Endothelial cell of umbilical vein (primary cell): ENCODE data around the gene TEDC1. TPM values are rescaled to one million over a fixed set of nuclear protein-coding genes. Genes with fewer than 3 reads are reported as not detected.

Experiments
- BruUV-seq: library from RNA; stranded (reverse); fragments of 400-500 nt; replicated peaks from 2 replicates; lab custom pipeline; 2021; lab: Mats Ljungman, UMichigan
- CTCF ChIA-PET: fragments of 300-600, 350-600 bp; sonication (Branson Sonifier 250); formaldehyde crosslinking; loops from one replicate; lab custom pipeline; 2021; ENCODE audit warnings: antibody characterized with exemption, inconsistent platforms; lab: Charles Lee
- POLR2A ChIA-PET: fragments of 300-600, 350-600 bp; sonication (Branson Sonifier 250); formaldehyde crosslinking; loops from one replicate; lab custom pipeline; 2021; ENCODE audit warnings: antibody characterized with exemption, inconsistent platforms; lab: Charles Lee
- DNase-seq: peaks from one replicate; pipeline ENCODE4 v3.0.0-alpha.2; 2011; ENCODE audit warnings: low read depth, low spot score
- FAIRE-seq: peaks from 2 replicates; lab custom pipeline; 2011; peaks lifted over from hg19 to GRCh38; lab: Jason Lieb, UNC
- H2AFZ ChIP-seq: 2 replicates; pipeline ENCODE4 v1.6.0; 2012; ENCODE audit warnings: low read depth, low read length, control low read depth, inconsistent platforms
- H3K27ac ChIP-seq: 2 replicates; pipeline ENCODE4 v1.5.1; 2011; ENCODE audit warnings: low read depth, mild to moderate bottlenecking, control low read depth, low read length, moderate library complexity; ENCODE audit not compliant: insufficient read depth
- H3K27me3 ChIP-seq, 2 experiments: 2 replicates each; pipeline versions ENCODE4 v1.6.0 to v1.6.1; 2011; ENCODE audit warnings: low read length in 2 of 2, mixed read lengths in 1 of 2; ENCODE audit not compliant: control insufficient read depth in 2 of 2, insufficient read depth in 2 of 2
- H3K36me3 ChIP-seq, 2 experiments: 2 replicates in 1 of 2; 3 replicates in 1 of 2; pipeline ENCODE4 v1.5.1; 2011; ENCODE audit warnings: low read length in 2 of 2, mild to moderate bottlenecking in 1 of 2, moderate library complexity in 1 of 2; ENCODE audit not compliant: control insufficient read depth in 2 of 2, insufficient read depth in 2 of 2; ENCODE audit errors: extremely low read depth in 1 of 2
- H3K4me1 ChIP-seq: 3 replicates; pipeline ENCODE4 v1.5.1; 2011; ENCODE audit warnings: mild to moderate bottlenecking, low read length; ENCODE audit not compliant: control insufficient read depth, insufficient read depth; ENCODE audit errors: extremely low read depth
- H3K4me2 ChIP-seq: 2 replicates; pipeline ENCODE4 v1.6.1; 2011; ENCODE audit warnings: low read length, control low read depth, mixed read lengths; ENCODE audit not compliant: insufficient read depth
- H3K4me3 ChIP-seq, 3 experiments: fragments of 200-600 bp in 1 of 3; sonication (generic), shearing (Covaris generic) in 1 of 3; replicated peaks in 1 of 3; 2 replicates each; pipeline ENCODE4 v1.5.1; 2011 to 2016; ENCODE audit warnings: control low read depth in 3 of 3, low read length in 3 of 3, mild to moderate bottlenecking in 2 of 3, inconsistent platforms in 1 of 3, low read depth in 1 of 3, moderate library complexity in 1 of 3; ENCODE audit not compliant: insufficient read depth in 1 of 3
- H3K79me2 ChIP-seq: 2 replicates; pipeline ENCODE4 v1.6.0; 2012; ENCODE audit warnings: low read length, inconsistent platforms; ENCODE audit not compliant: control insufficient read depth, insufficient read depth
- H3K9ac ChIP-seq: replicated peaks from 2 replicates; pipeline ENCODE3; 2011; ENCODE audit warnings: low read length, control low read depth; ENCODE audit not compliant: insufficient read depth; ENCODE audit errors: extremely low read depth
- H3K9me1 ChIP-seq: replicated peaks from 3 replicates; pipeline ENCODE4 v1.6.0; 2011; ENCODE audit warnings: mild to moderate bottlenecking, low read length; ENCODE audit not compliant: control insufficient read depth, insufficient read depth; ENCODE audit errors: extremely low read depth
- H3K9me3 ChIP-seq: replicated peaks from 2 replicates; pipeline ENCODE4 v1.5.1; 2012; ENCODE audit warnings: low read length, inconsistent platforms; ENCODE audit not compliant: control insufficient read depth, insufficient read depth
- H4K20me1 ChIP-seq: replicated peaks from 2 replicates; pipeline ENCODE3; 2011; ENCODE audit warnings: mild to moderate bottlenecking, low read length; ENCODE audit not compliant: control insufficient read depth, insufficient read depth; ENCODE audit errors: extremely low read depth
- EZH2 ChIP-seq: IDR thresholded peaks from 2 replicates; pipeline ENCODE4 v1.6.1; 2012; ENCODE audit warnings: borderline replicate concordance, low read depth, mild to moderate bottlenecking, moderate library complexity, low read length, inconsistent platforms; ENCODE audit not compliant: severe bottlenecking
- FOS ChIP-seq: IDR thresholded peaks from 2 replicates; pipeline ENCODE4 v1.6.1; 2011; ENCODE audit warnings: mild to moderate bottlenecking, low read length, moderate library complexity, borderline replicate concordance; ENCODE audit not compliant: insufficient read depth
- GATA2 ChIP-seq: IDR thresholded peaks from 2 replicates; pipeline ENCODE4 v1.7.0; 2011; ENCODE audit warnings: low read depth, mild to moderate bottlenecking, moderate library complexity, mixed read lengths, low read length; ENCODE audit not compliant: insufficient read length, insufficient read depth
- JUN ChIP-seq: IDR thresholded peaks from 2 replicates; pipeline ENCODE4 v1.6.1; 2011; ENCODE audit warnings: borderline replicate concordance, low read depth; ENCODE audit not compliant: insufficient read length, insufficient read depth
- MYC ChIP-seq: IDR thresholded peaks from one replicate; pipeline ENCODE4 v1.6.1; 2011; ENCODE audit warnings: mild to moderate bottlenecking, low read depth, low read length
- POLR2A ChIP-seq: IDR thresholded peaks from 2 replicates; pipeline ENCODE4 v1.6.1; 2012; ENCODE audit warnings: low read depth, mild to moderate bottlenecking, control low read depth, low read length
- POLR2AphosphoS5 ChIP-seq: IDR thresholded peaks from 2 replicates; pipeline ENCODE4 v1.6.1; 2012; ENCODE audit warnings: low read depth, mild to moderate bottlenecking, control low read depth, low read length, moderate library complexity; ENCODE audit not compliant: insufficient read depth
- dilution Hi-C: fragments of 300-500 bp; cut with MboI; formaldehyde crosslinking; loops from one replicate; pipeline ENCODE4 v1.15.0; 2019; ENCODE audit warnings: low sequenced_read_pairs; ENCODE audit not compliant: extremely low pct_ligation_motif_present
- intact Hi-C: fragments of 100-400 bp; cut with micrococcal nuclease; formaldehyde crosslinking; loops from one replicate; pipeline ENCODE4 v1.10.0; 2022
- polyA plus RNA-seq, 4 experiments: library from polyadenylated mRNA; depleted of rRNA in 3 of 4; stranded (reverse) in 3 of 4; unstranded in 1 of 4; fragments of >200 nt; gene quantifications; 2 replicates each; pipeline versions ENCODE4 v1.2.1 to v1.2.3, GENCODE V29; 2011 to 2012; ENCODE audit warnings: missing spikeins in 1 of 4
- total RNA-seq: library from RNA; stranded (reverse); gene quantifications from 2 replicates; pipeline ENCODE4 v1.2.3, GENCODE V29; 2021
- TF ChIP-seq, protein P1 (sequence below), 2 donors: IDR thresholded peaks; 1 replicate in 1 of 2; 2 replicates in 1 of 2; pipeline ENCODE4 v1.5.1; 2011; ENCODE audit warnings: low read length in 2 of 2, mild to moderate bottlenecking in 2 of 2, moderate library complexity in 2 of 2, control low read depth in 1 of 2, inconsistent platforms in 1 of 2, low read depth in 1 of 2; ENCODE audit not compliant: insufficient read depth in 1 of 2; ENCODE audit errors: extremely low read depth in 1 of 2
- TF ChIP-seq, protein P2 (sequence below): IDR thresholded peaks from 2 replicates; pipeline ENCODE4 v1.6.1; 2011; ENCODE audit not compliant: insufficient read depth, insufficient read length

Gene TEDC1
- total and polyA plus RNA-seq, 2 donors (not counting 3 experiments of a cell fraction or from before 2014, with no cell fraction given) = 16.5 to 25.3 TPM

DNA sequence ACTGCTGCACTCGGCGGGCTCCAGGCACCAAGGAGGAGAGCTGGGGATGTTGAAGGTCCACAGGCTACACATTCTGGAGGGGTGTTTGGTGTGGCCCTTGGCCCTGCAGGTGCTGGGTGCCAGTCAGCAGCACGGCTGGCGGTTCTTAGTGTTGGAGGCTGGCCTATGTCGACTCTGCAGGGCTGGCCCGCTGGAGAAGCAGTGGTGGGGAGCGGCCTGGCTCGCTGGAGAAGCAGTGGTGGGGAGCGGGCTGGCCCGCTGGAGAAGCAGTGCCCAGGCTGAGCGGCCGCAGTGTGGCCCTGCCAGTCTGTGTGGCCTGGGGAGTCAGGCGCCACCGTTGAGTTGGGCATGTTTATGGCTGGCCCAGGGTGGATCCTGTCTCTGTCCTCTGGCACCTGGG lies 44.1 kb upstream of the TEDC1 start:
- Histone ChIP-seq H3K4me3 (no peak overlapping the region), H3K4me2 (no peak overlapping the region), H3K9me3 (no peaks in the 10 kb centered on the region), H3K36me3 (peaks cover 3 to 27% of the 10 kb centered on the region in 2 experiments), H4K20me1 (no peaks in the 10 kb centered on the region), H3K9me1 (no peaks in the 10 kb centered on the region), H3K79me2 (peaks cover 6% of the 10 kb centered on the region), H3K27me3 (no peaks in the 10 kb centered on the region), H3K27ac (no peak overlapping the region), H3K9ac (no peak overlapping the region), H3K4me1 (no peaks in the 10 kb centered on the region), H2AFZ (no peak overlapping the region)
- CTCF ChIA-PET = interaction anchor here (1.2 to 1.9 kb wide), 3 partner anchors 34 to 76 kb away, joined by 3 to 31 read pairs (median 25); no protein-coding TSS in a partner anchor
- FAIRE-seq = no peak
- dilution Hi-C loops = no loop called here
- intact Hi-C loops = no loop called here
- no peak for DNase-seq
- POLR2A ChIA-PET = no interaction called here
- BruUV-seq = no TSS peak
- TF ChIP-seq POLR2A (no peak), JUN (no peak), GATA2 (no peak), EZH2 (no peak), FOS (no peak), MYC (no peak), POLR2AphosphoS5 (no peak)
- TF ChIP-seq, protein P1, sequence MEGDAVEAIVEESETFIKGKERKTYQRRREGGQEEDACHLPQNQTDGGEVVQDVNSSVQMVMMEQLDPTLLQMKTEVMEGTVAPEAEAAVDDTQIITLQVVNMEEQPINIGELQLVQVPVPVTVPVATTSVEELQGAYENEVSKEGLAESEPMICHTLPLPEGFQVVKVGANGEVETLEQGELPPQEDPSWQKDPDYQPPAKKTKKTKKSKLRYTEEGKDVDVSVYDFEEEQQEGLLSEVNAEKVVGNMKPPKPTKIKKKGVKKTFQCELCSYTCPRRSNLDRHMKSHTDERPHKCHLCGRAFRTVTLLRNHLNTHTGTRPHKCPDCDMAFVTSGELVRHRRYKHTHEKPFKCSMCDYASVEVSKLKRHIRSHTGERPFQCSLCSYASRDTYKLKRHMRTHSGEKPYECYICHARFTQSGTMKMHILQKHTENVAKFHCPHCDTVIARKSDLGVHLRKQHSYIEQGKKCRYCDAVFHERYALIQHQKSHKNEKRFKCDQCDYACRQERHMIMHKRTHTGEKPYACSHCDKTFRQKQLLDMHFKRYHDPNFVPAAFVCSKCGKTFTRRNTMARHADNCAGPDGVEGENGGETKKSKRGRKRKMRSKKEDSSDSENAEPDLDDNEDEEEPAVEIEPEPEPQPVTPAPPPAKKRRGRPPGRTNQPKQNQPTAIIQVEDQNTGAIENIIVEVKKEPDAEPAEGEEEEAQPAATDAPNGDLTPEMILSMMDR (IDR thresholded peaks at IDR 0.05; ENCODE audit: extremely low read depth in 1 of 2, insufficient read depth in 1 of 2, low read depth in 1 of 2, low read length in 2 of 2) = no peak
- TF ChIP-seq, protein P2, sequence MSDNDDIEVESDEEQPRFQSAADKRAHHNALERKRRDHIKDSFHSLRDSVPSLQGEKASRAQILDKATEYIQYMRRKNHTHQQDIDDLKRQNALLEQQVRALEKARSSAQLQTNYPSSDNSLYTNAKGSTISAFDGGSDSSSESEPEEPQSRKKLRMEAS = no peak
